GM21381 (cell line): ENCODE data around the gene VPS16.
"Not testable (repeated sequence)": the region's sequence is repeated elsewhere in the genome, so short reads cannot be mapped to it uniquely, and the experiment has no call there.

ENCODE experiments used
- ATAC-seq: cut with Tn5 transposase; IDR thresholded peaks from one replicate; pipeline ENCODE4 v1.9.1; 2021; ENCODE audit warnings: mild to moderate bottlenecking, moderate library complexity; ENCODE audit not compliant: unreplicated experiment

VPS16 gene

DNA sequence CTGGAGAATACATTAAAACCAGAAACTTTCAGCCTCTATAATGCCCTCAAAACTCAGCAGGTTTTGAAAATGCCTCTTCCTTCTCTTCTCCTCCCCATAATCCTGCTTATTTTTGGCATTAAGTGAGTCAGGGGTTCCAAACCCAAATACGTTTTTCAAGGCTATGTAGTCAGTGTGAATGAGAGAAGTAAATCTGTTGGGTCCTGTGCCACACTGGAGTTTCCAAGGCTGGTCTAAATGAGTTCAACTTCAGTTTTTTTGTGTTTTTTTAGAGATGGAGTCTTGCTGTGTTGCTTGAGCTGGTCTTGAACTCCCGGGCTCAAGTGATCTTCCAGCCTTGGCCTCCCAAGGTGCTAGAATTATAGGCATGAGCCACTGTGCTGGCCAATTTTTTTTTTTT lies 53.7 kb downstream of the VPS16 start:
- ATAC-seq = no peak

GRCh38 chr20:2895154-2895553 lies 54.6 kb downstream of the VPS16 start:
- ATAC-seq = not testable (repeated sequence)

DNA sequence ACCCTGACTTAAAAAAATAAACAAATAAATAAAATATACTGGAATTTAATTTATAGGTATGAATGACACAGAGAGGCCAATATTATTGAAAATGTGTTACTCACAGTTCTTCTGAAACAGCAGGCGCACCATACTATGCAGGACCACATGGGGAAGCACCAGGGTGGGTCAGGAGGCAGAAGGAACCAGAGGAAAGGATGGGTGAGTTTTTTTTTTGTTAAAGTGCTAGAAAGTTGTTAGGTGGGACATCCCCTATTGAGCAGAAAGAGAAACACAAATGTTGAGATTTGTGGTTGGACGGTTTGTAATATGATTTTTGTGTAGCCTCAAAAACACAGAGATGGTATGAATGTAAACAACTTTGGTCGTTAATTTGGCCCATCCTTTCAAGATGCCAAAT lies 58.7 kb downstream of the VPS16 start:
- ATAC-seq = no peak

GRCh38 chr20:2900845-2901592 lies 60.5 kb downstream of the VPS16 start:
- no peak for ATAC-seq

DNA sequence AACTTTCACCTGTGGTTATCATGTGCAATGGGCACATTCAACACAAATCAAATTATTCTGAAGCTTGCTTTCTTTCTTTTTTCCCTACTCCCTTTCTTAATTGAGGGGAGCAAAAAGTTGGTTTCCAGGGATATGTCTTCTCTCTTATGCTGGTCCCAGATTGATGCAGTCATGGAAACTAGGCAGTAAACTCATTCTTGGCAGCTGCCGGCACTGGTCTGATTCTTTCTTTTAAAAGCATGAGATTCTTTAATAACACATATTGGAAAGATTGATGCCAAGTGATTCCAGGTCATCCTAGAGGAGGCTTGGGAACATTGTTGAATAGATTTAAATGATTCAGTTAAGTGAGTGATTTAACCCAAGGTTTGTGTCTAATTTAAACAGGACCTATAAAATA lies 61.7 kb downstream of the VPS16 start:
- no peak for ATAC-seq

GRCh38 chr20:2902818-2903217 lies 62.3 kb downstream of the VPS16 start:
- no peak for ATAC-seq

- ATAC-seq = no peak
Observed at GRCh38 chr20:2903686-2904085, 63.1 kb downstream of the VPS16 start.

DNA sequence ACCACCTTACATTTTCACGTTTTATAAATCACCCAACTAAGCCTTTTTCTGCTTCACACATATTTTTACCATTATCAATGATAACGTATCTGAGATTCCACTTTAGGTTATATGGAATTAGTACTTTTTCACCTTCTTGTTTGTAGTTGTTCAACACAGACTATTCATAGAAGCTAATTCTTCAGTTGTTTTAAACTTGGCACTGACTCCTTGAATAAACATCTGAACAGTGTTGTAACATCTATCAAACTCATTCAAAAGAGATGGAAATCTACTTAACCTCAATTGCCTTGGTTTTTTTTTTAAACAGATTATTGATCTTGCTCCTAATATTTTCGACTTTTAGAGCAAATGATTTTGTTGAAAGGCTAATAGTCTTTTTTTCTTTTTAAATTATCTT lies 67.0 kb downstream of the VPS16 start:
- ATAC-seq = no peak

DNA sequence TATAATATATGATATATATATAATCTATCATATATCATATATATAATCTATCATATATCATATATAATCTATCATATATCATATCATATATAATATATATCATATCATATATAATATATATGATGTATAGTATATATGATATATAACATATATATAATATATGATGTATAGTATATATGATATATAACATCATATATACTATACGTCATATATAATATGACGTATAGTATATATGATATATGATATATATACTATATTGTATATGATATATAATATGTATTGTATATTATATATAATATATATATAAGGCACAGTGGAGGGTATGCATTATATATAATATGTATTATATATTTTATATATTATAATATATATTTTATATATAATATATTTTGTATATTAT lies 69.4 kb downstream of the VPS16 start:
- no peak for ATAC-seq

- ATAC-seq = no peak
Observed at GRCh38 chr20:2911200-2911599, 70.7 kb downstream of the VPS16 start.

DNA sequence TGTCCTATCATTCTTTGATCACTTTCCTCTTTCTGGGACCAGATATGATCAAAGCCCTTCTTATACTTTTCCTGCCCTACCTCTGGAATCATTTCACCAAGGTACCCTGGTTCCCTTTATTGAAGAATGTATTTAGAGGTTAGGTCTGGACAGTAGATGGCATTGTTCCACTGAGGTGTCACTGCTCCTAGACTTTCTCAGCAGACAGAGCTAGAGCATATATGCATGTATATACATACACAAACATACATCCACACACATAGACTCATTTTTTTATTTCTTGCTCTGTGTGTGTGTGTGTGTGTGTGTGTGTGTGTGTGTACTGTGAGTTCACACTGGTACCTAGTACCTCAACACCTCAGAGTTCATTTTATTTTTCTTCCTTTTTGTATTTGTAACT lies 73.6 kb downstream of the VPS16 start:
- no peak for ATAC-seq
